HCEC 1CT (cell line): Measurements from ENCODE around the gene TMEM186.
"Not testable (repeated sequence)": the region's sequence is repeated elsewhere in the genome, so short reads cannot be mapped to it uniquely, and the experiment has no call there.

Source experiments
- DNase-seq: peaks from one replicate; pipeline ENCODE4 v3.0.0-alpha.2; 2017

Gene TMEM186

GRCh38 chr16:8768283-8768682 lies 29.2 kb downstream of the TMEM186 start:
- no peak for DNase-seq

DNA sequence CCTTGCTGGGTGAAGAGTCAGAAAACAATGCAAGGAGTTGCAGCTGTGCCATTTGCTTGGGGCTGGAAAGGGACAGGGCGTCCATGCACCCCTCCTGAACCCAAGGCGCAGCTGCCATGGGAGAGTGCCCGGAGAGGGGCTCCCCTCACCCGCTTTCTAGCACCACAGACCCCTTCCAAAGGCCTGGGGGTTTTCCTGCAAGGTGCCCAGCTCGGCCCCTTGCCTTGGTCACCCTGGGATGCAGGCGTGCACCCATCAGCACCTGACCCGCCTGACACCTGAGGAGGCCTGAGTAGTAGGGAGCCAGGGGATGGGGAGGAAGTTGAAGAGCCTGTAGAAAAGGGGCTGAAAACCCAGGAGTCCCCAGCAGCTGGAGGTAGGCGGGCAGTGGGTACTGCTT lies 30.3 kb downstream of the TMEM186 start:
- DNase-seq = no peak

- no peak for DNase-seq
Observed at GRCh38 chr16:8764525-8765250, 32.8 kb downstream of the TMEM186 start.

GRCh38 chr16:8763899-8764298 lies 33.5 kb downstream of the TMEM186 start:
- DNase-seq = no peak

GRCh38 chr16:8763083-8763482 lies 34.4 kb downstream of the TMEM186 start:
- no peak for DNase-seq

GRCh38 chr16:8762254-8762653 lies 35.2 kb downstream of the TMEM186 start:
- DNase-seq = no peak

DNA sequence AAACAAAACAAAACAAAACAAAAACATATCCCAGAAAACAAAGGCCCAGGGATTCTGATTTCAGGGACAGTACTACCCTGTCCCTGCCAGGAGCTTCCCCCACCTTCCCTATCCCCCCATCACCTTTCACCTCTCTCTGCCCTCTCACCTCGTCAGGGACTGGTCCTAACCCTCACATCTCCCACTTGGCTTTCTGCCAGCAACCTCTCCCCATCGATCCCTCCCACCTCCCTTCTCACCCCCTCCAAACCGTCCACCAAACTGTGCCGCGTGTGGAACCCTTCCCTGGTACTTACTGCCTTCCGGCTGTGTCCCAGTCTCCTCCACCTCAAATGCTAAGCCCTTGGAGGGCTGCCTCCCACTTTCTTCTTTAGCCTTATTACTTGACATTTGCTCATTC lies 36.4 kb downstream of the TMEM186 start:
- DNase-seq = no peak

DNA sequence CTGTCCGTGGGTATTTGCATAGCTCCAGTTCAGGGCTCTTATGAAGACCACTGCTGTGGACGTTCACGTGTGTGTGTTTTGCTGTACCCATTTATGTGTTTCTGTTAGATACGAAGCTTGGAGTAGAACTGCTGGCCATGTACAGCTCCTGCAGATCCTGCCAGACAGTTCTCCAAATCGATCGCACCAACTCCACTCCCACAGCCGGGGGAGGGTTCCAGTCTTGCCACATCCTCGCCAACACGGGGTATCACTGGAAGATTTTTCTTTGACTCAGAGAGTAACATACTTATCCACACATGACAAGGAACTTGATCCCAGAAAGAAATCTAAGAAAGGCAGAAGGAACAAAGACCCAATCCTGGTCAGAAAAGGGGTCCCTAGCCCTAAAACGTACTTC lies 37.4 kb downstream of the TMEM186 start:
- no peak for DNase-seq

DNA sequence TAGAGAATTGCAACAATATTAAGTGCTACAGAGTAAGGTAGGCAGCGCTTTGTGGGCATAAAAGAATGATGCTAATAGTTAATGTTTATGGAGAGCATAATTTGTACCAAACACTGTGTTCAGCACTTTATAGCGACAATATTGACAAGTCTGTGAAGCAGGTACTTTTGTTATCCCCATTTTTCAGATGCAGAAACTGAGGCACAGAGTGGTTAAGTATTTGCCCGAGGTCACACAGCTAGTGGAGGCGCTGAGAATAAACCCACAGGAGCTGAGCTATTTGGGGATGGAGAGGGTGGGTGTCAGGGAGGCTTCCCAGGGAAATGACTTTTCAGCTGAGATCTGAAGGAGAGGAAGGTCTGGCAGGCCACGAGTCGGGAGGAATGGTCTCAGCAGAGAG lies 39.4 kb downstream of the TMEM186 start:
- no peak for DNase-seq

DNA sequence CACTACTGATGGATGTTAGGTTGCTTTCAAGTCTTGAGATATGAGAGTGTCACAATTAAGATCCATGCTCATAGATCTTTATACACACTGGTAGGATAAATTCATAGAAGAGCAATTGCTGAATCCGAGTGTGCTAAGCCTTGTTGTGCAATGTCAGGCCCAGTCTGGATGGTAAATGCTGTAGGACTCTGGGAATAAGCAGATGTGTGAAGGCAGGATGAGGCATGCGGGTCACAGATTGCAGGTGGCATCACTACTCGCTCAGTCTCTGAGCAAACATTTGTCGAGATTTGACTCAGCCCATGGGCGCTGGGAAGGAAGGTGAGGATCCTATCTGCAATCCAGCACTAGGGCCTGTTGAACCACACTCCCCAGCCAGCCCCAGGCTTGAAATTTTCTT lies 40.7 kb downstream of the TMEM186 start:
- DNase-seq = no peak

GRCh38 chr16:8753416-8754054 lies 43.9 kb downstream of the TMEM186 start:
- DNase-seq = no peak

- no peak for DNase-seq
Observed at GRCh38 chr16:8752706-8753105, 44.7 kb downstream of the TMEM186 start.

GRCh38 chr16:8751481-8752311 lies 45.7 kb downstream of the TMEM186 start:
- peak; percentile 59 for DNase-seq

DNA sequence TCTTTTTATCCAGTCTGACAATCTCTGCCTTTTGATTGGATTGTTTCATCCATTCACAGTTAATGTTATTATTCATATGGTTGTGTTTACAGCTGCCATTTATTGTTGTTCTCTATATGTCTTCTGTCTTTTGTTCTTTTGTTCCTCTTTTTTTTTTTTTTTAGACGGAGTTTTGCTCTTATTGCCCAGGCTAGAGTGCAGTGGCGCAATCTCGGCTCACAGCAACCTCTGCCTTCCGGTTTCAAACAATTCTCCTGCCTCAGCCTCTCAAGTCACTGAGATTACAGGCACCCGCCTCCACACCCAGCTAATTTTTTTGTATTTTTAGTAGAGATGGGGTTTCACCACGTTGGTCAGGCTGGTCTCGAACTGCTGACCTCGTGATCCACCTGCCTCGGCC lies 48.5 kb downstream of the TMEM186 start:
- not testable (repeated sequence) for DNase-seq
